Gastrocnemius medialis (tissue), 4 donors: ENCODE results near the gene DLG4.

Source experiments
- POLR2A ChIP-seq, 2 donors: fragments of 450-650 bp; IDR thresholded peaks; one replicate each; pipeline ENCODE4 v1.6.1; 2017; ENCODE audit warnings: antibody characterized with exemption in 2 of 2, mild to moderate bottlenecking in 2 of 2, moderate library complexity in 2 of 2
- TF ChIP-seq, protein P1 (sequence below), 5 experiments: fragments of 450-650 bp in 3 of 5; fragments of 200-600 bp in 2 of 5; sonication (generic) in 2 of 5; IDR thresholded peaks in 4 of 5; conservative IDR thresholded peaks in 1 of 5; 1 replicate in 4 of 5; 2 replicates in 1 of 5; pipeline ENCODE4 v1.5.1; 2016 to 2019; ENCODE audit warnings: antibody characterized with exemption in 5 of 5, mild to moderate bottlenecking in 3 of 5, moderate library complexity in 3 of 5

- TF ChIP-seq, protein P1, sequence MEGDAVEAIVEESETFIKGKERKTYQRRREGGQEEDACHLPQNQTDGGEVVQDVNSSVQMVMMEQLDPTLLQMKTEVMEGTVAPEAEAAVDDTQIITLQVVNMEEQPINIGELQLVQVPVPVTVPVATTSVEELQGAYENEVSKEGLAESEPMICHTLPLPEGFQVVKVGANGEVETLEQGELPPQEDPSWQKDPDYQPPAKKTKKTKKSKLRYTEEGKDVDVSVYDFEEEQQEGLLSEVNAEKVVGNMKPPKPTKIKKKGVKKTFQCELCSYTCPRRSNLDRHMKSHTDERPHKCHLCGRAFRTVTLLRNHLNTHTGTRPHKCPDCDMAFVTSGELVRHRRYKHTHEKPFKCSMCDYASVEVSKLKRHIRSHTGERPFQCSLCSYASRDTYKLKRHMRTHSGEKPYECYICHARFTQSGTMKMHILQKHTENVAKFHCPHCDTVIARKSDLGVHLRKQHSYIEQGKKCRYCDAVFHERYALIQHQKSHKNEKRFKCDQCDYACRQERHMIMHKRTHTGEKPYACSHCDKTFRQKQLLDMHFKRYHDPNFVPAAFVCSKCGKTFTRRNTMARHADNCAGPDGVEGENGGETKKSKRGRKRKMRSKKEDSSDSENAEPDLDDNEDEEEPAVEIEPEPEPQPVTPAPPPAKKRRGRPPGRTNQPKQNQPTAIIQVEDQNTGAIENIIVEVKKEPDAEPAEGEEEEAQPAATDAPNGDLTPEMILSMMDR (IDR thresholded peaks at IDR 0.05 in 4 of 5, conservative IDR thresholded peaks at IDR 0.05 in 1 of 5): no peak
- no peak for TF ChIP-seq POLR2A (IDR thresholded peaks at IDR 0.05)
Measured at GRCh38 chr17:7174603-7175326, 44.9 kb downstream of the DLG4 start.
